Smooth muscle cell (in vitro differentiated cells): ENCODE results near the gene TMEM54. TPM values are rescaled to one million over a fixed set of nuclear protein-coding genes. Genes with fewer than 3 reads are reported as not detected.

Experiments used
- DNase-seq: peaks from one replicate; lab custom pipeline; 2025; ENCODE audit not compliant: unreplicated experiment; lab: John Stamatoyannopoulos, UW
- H2AFZ ChIP-seq: fragments of 200-600 bp; sonication (generic); 2 replicates; pipeline ENCODE4 v1.6.0; 2016; ENCODE audit warnings: antibody characterized with exemption, low read depth, mild to moderate bottlenecking
- H3F3A ChIP-seq: fragments of 200-600 bp; sonication (generic); 2 replicates; pipeline ENCODE4 v1.6.0; 2017; ENCODE audit warnings: antibody characterized with exemption, low read depth
- H3K27ac ChIP-seq: fragments of 200-600 bp; sonication (generic); 2 replicates; pipeline ENCODE4 v1.5.1; 2016; ENCODE audit warnings: low read depth, mild to moderate bottlenecking
- H3K27me3 ChIP-seq: fragments of 200-600 bp; sonication (generic); 2 replicates; pipeline ENCODE4 v1.6.1; 2016; ENCODE audit warnings: low read depth, mild to moderate bottlenecking
- H3K36me3 ChIP-seq: fragments of 200-600 bp; sonication (generic); 2 replicates; pipeline ENCODE4 v1.5.1; 2016; ENCODE audit warnings: low read depth
- H3K4me1 ChIP-seq: fragments of 200-600 bp; sonication (generic); 2 replicates; pipeline ENCODE4 v1.5.1; 2016; ENCODE audit warnings: low read depth
- H3K4me2 ChIP-seq: fragments of 200-600 bp; sonication (generic); 2 replicates; pipeline ENCODE4 v1.6.0; 2016; ENCODE audit warnings: mild to moderate bottlenecking
- H3K4me3 ChIP-seq: fragments of 200-600 bp; sonication (generic); 2 replicates; pipeline ENCODE4 v1.5.1; 2016; ENCODE audit warnings: mild to moderate bottlenecking
- H3K79me2 ChIP-seq: fragments of 200-600 bp; sonication (generic); 2 replicates; pipeline ENCODE4 v1.6.0; 2016; ENCODE audit warnings: low read depth, mild to moderate bottlenecking
- H3K9ac ChIP-seq: fragments of 200-600 bp; sonication (generic); 2 replicates; pipeline ENCODE4 v1.6.0; 2016; ENCODE audit warnings: low read depth
- H3K9me3 ChIP-seq: fragments of 200-600 bp; sonication (generic); replicated peaks from 2 replicates; pipeline ENCODE4 v1.5.1; 2016; ENCODE audit warnings: low read depth
- H4K20me1 ChIP-seq: fragments of 200-600 bp; sonication (generic); 2 replicates; pipeline ENCODE4 v1.6.0; 2016; ENCODE audit warnings: low read depth
- WGBS: methylation state at CpG from one replicate; pipeline ENCODE4 v1.1.7; 2016; ENCODE audit warnings: low lambda C conversion rate; 5-methylcytosine and 5-hydroxymethylcytosine counted together
- polyA plus RNA-seq: library from polyadenylated mRNA; unstranded; fragments of >200 nt; fragmentation: Nextera tagmentation; extraction: Ambion mirVana; gene quantifications from 2 replicates; pipeline ENCODE4 v1.2.1, GENCODE V29; 2016
- total RNA-seq: library from RNA; depleted of rRNA; stranded (reverse); fragments of >200 nt; gene quantifications from 2 replicates; pipeline ENCODE4 v1.2.3, GENCODE V29; 2014
- TF ChIP-seq, protein P1 (sequence below): fragments of 200-600 bp; sonication (generic); IDR thresholded peaks from 2 replicates; pipeline ENCODE4 v1.5.1; 2017; ENCODE audit warnings: borderline replicate concordance, mild to moderate bottlenecking, antibody characterized with exemption; ENCODE audit not compliant: insufficient read depth, poor library complexity, severe bottlenecking

The TMEM54 gene
- total and polyA plus RNA-seq, 2 experiments from 2014 or later: 59.0 to 84.1 TPM

GRCh38 chr1:32860566-32860965 is 40.6 kb downstream of the TMEM54 start:
- H3K27ac ChIP-seq: no peak overlapping the region
- no peak for DNase-seq
- H3K79me2 ChIP-seq: no peaks in the 10 kb centered on the region
- H2AFZ ChIP-seq: no peak overlapping the region
- no peaks in the 10 kb centered on the region for H3K27me3 ChIP-seq
- H3F3A ChIP-seq: no peaks in the 10 kb centered on the region
- H3K4me3 ChIP-seq: no peak overlapping the region
- TF ChIP-seq, protein P1, sequence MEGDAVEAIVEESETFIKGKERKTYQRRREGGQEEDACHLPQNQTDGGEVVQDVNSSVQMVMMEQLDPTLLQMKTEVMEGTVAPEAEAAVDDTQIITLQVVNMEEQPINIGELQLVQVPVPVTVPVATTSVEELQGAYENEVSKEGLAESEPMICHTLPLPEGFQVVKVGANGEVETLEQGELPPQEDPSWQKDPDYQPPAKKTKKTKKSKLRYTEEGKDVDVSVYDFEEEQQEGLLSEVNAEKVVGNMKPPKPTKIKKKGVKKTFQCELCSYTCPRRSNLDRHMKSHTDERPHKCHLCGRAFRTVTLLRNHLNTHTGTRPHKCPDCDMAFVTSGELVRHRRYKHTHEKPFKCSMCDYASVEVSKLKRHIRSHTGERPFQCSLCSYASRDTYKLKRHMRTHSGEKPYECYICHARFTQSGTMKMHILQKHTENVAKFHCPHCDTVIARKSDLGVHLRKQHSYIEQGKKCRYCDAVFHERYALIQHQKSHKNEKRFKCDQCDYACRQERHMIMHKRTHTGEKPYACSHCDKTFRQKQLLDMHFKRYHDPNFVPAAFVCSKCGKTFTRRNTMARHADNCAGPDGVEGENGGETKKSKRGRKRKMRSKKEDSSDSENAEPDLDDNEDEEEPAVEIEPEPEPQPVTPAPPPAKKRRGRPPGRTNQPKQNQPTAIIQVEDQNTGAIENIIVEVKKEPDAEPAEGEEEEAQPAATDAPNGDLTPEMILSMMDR: no peak
- H3K36me3 ChIP-seq: peaks cover 4% of the 10 kb centered on the region
- H3K9me3 ChIP-seq: no peaks in the 10 kb centered on the region
- peaks cover 6% of the 10 kb centered on the region for H4K20me1 ChIP-seq
- H3K4me2 ChIP-seq: no peak overlapping the region
- no peak overlapping the region for H3K9ac ChIP-seq
- H3K4me1 ChIP-seq: no peaks in the 10 kb centered on the region

GRCh38 chr1:32859915-32860314 is 41.3 kb downstream of the TMEM54 start:
- no peaks in the 10 kb centered on the region for H3K9me3 ChIP-seq
- peaks cover 6% of the 10 kb centered on the region for H4K20me1 ChIP-seq
- no peak overlapping the region for H3K9ac ChIP-seq
- no peak overlapping the region for H3K27ac ChIP-seq
- no peak for DNase-seq
- no peaks in the 10 kb centered on the region for H3K27me3 ChIP-seq
- H3K36me3 ChIP-seq: peaks cover 4% of the 10 kb centered on the region
- H3F3A ChIP-seq: no peaks in the 10 kb centered on the region
- H3K4me3 ChIP-seq: no peak overlapping the region
- TF ChIP-seq, protein P1: no peak
- no peaks in the 10 kb centered on the region for H3K4me1 ChIP-seq
- no peak overlapping the region for H2AFZ ChIP-seq
- no peak overlapping the region for H3K4me2 ChIP-seq
- 94% methylated on average over 2 of the region's 2 CpGs for WGBS
- H3K79me2 ChIP-seq: no peaks in the 10 kb centered on the region

DNA sequence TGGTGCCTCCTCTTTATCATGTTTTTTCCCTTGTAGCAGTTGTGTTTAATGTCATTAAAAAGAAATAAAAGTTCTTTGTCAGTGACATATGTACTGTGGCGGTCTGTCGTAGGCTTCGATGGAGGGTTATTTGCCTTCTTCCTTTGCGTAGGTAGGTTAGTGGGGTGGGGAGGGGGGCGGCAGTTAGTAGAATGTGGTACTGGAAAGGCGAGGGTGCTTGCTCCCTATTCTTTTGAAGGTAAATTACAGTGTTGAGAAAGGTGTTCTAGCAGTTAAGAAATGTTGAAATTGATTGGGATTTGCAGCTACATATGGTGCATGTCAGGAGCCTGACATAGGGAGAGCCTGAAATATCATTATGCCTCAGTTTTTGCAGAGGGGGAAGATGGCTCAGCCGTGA is 42.4 kb downstream of the TMEM54 start:
- Histone ChIP-seq H3K9ac (no peak overlapping the region), H3K4me1 (no peaks in the 10 kb centered on the region), H3K4me2 (no peak overlapping the region), H2AFZ (no peak overlapping the region), H3K4me3 (no peak overlapping the region), H3K79me2 (no peaks in the 10 kb centered on the region), H3F3A (no peaks in the 10 kb centered on the region), H3K9me3 (no peaks in the 10 kb centered on the region), H4K20me1 (peaks cover 6% of the 10 kb centered on the region), H3K27me3 (no peaks in the 10 kb centered on the region), H3K36me3 (peaks cover 4% of the 10 kb centered on the region), H3K27ac (no peak overlapping the region)
- DNase-seq: no peak
- WGBS: 97% methylated on average over 7 of the region's 7 CpGs
- TF ChIP-seq, protein P1: no peak

GRCh38 chr1:32858136-32858535 is 43.1 kb downstream of the TMEM54 start:
- TF ChIP-seq, protein P1: no peak
- Histone ChIP-seq H3K27ac (no peak overlapping the region), H3K27me3 (no peaks in the 10 kb centered on the region), H3K4me2 (no peak overlapping the region), H3K4me3 (no peak overlapping the region), H4K20me1 (peaks cover 6% of the 10 kb centered on the region), H3K79me2 (no peaks in the 10 kb centered on the region), H2AFZ (no peak overlapping the region), H3K4me1 (no peaks in the 10 kb centered on the region), H3K9me3 (no peaks in the 10 kb centered on the region), H3K36me3 (peaks cover 4% of the 10 kb centered on the region), H3F3A (no peaks in the 10 kb centered on the region), H3K9ac (no peak overlapping the region)
- 99% methylated on average over 2 of the region's 2 CpGs for WGBS
- no peak for DNase-seq
